PC-9 (cell line): ENCODE measurements around the gene EHBP1. TPM values are rescaled to one million over a fixed set of nuclear protein-coding genes. Genes with fewer than 3 reads are reported as not detected.

Source experiments
- BruUV-seq: library from RNA; stranded (reverse); fragments of 400-500 nt; replicated peaks from 2 replicates; lab custom pipeline; 2021; lab: Mats Ljungman, UMichigan
- CTCF ChIA-PET: fragments of 300-600 bp; sonication (Branson Sonifier 250); formaldehyde crosslinking; loops from one replicate; lab custom pipeline; 2022; ENCODE audit warnings: antibody characterized with exemption; lab: Charles Lee
- POLR2A ChIA-PET: fragments of 300-600 bp; sonication (Branson Sonifier 250); formaldehyde crosslinking; loops from one replicate; lab custom pipeline; 2022; ENCODE audit warnings: antibody characterized with exemption; ENCODE audit not compliant: unreplicated experiment; lab: Charles Lee
- DNase-seq, 2 experiments: peaks; one replicate each; pipeline versions ENCODE4 v3.0.0 to v3.0.0-alpha.2; 2015 to 2022; ENCODE audit warnings: mixed read lengths in 1 of 2
- H2AFZ ChIP-seq: fragments of 200-600 bp; sonication (generic); 2 replicates; pipeline ENCODE4 v1.8.1; 2017; ENCODE audit warnings: antibody characterized with exemption
- H3F3A ChIP-seq: fragments of 200-600 bp; sonication (generic); 2 replicates; pipeline ENCODE4 v1.8.1; 2017; ENCODE audit warnings: antibody characterized with exemption, mild to moderate bottlenecking, low read depth; ENCODE audit not compliant: insufficient read depth
- H3K27ac ChIP-seq: fragments of 200-600 bp; sonication (generic); 2 replicates; pipeline ENCODE4 v1.6.1; 2016; ENCODE audit warnings: mixed run types
- H3K27me3 ChIP-seq: fragments of 200-600 bp; sonication (generic); 2 replicates; pipeline ENCODE4 v1.6.1; 2016; ENCODE audit warnings: low read depth, mixed run types; ENCODE audit not compliant: insufficient read depth
- H3K36me3 ChIP-seq: fragments of 200-600 bp; sonication (generic); 2 replicates; pipeline ENCODE4 v1.6.1; 2016; ENCODE audit warnings: low read depth, mixed run types
- H3K4me1 ChIP-seq: fragments of 200-600 bp; sonication (generic); replicated peaks from 2 replicates; pipeline ENCODE4 v1.6.1; 2016; ENCODE audit warnings: mixed run types; ENCODE audit not compliant: insufficient read depth
- H3K4me2 ChIP-seq: fragments of 200-600 bp; sonication (generic); 2 replicates; pipeline ENCODE4 v1.6.1; 2017; ENCODE audit warnings: mixed run types
- H3K4me3 ChIP-seq: fragments of 200-600 bp; sonication (generic); 2 replicates; pipeline ENCODE4 v1.6.1; 2016; ENCODE audit warnings: mixed run types
- H3K79me2 ChIP-seq: fragments of 200-600 bp; sonication (generic); 2 replicates; pipeline ENCODE4 v1.6.1; 2017; ENCODE audit warnings: low read depth, mixed run types
- H3K9me2 ChIP-seq: fragments of 200-600 bp; sonication (generic); 2 replicates; pipeline ENCODE4 v1.8.1; 2017; ENCODE audit warnings: mild to moderate bottlenecking; ENCODE audit not compliant: insufficient read depth
- H3K9me3 ChIP-seq: fragments of 200-600 bp; sonication (generic); 2 replicates; pipeline ENCODE4 v1.8.1; 2016; ENCODE audit warnings: low read depth; ENCODE audit not compliant: insufficient read depth
- H4K20me1 ChIP-seq: fragments of 200-600 bp; sonication (generic); 2 replicates; pipeline ENCODE4 v1.8.1; 2017; ENCODE audit not compliant: insufficient read depth
- CTCF ChIP-seq: fragments of 200-600 bp; sonication (generic); conservative IDR thresholded peaks from 2 replicates; pipeline ENCODE4 v1.6.1; 2017; ENCODE audit warnings: mixed run types, antibody characterized with exemption, mild to moderate bottlenecking, moderate library complexity
- EZH2 ChIP-seq: fragments of 200-600 bp; sonication (generic); IDR thresholded peaks from 2 replicates; pipeline ENCODE4 v1.8.0; 2017; ENCODE audit warnings: antibody characterized with exemption, low read depth
- intact Hi-C: fragments of 100-400 bp; cut with micrococcal nuclease; formaldehyde crosslinking; loops from one replicate; pipeline ENCODE4 v1.10.0; 2022; ENCODE audit not compliant: unreplicated experiment
- total RNA-seq: library from RNA; stranded (reverse); gene quantifications from 2 replicates; pipeline ENCODE4 v1.2.3, GENCODE V29; 2021

EHBP1 gene
- total RNA-seq, 1 experiment from 2014 or later: 100 TPM

GRCh38 chr2:63035660-63036059 is 330.1 kb downstream of the EHBP1 start:
- Histone ChIP-seq H3K27ac (no peak overlapping the region), H3K27me3 (no peaks in the 10 kb centered on the region), H3K9me3 (no peaks in the 10 kb centered on the region), H3F3A (no peaks in the 10 kb centered on the region), H2AFZ (no peak overlapping the region), H3K79me2 (no peaks in the 10 kb centered on the region), H3K4me2 (no peak overlapping the region), H3K9me2 (no peaks in the 10 kb centered on the region), H3K36me3 (no peaks in the 10 kb centered on the region), H3K4me3 (no peak overlapping the region), H3K4me1 (no peaks in the 10 kb centered on the region), H4K20me1 (no peaks in the 10 kb centered on the region)
- ChIA-PET CTCF (no interaction called here), POLR2A (interaction anchor here (0.6 kb wide), 1 partner anchor 697 kb away, joined by 3 read pairs; no protein-coding TSS in a partner anchor)
- no TSS peak for BruUV-seq
- DNase-seq: no peak
- intact Hi-C loops: no loop called here
- TF ChIP-seq CTCF (no peak), EZH2 (no peak)

- no peak overlapping the region for H3K4me2 ChIP-seq
- H2AFZ ChIP-seq: no peak overlapping the region
- no peaks in the 10 kb centered on the region for H3K79me2 ChIP-seq
- H3K4me1 ChIP-seq: no peaks in the 10 kb centered on the region
- CTCF ChIA-PET: no interaction called here
- H4K20me1 ChIP-seq: no peaks in the 10 kb centered on the region
- H3K36me3 ChIP-seq: no peaks in the 10 kb centered on the region
- H3F3A ChIP-seq: peaks cover 3% of the 10 kb centered on the region; the same call in 1 of the 2 replicates
- H3K9me3 ChIP-seq: no peaks in the 10 kb centered on the region
- intact Hi-C loops: no loop called here
- no peaks in the 10 kb centered on the region for H3K27me3 ChIP-seq
- H3K27ac ChIP-seq: no peak overlapping the region
- DNase-seq: no peak
- H3K9me2 ChIP-seq: no peaks in the 10 kb centered on the region
- no TSS peak for BruUV-seq
- POLR2A ChIA-PET: no interaction called here
- H3K4me3 ChIP-seq: no peak overlapping the region
- TF ChIP-seq EZH2 (no peak), CTCF (no peak)
These were observed 332.5 kb downstream of the EHBP1 start for GRCh38 chr2:63038034-63038433.

- Histone ChIP-seq H3K4me1 (no peaks in the 10 kb centered on the region), H3K4me2 (no peak overlapping the region), H3K36me3 (no peaks in the 10 kb centered on the region), H3K9me3 (no peaks in the 10 kb centered on the region), H3K79me2 (no peaks in the 10 kb centered on the region), H2AFZ (no peak overlapping the region), H3K27ac (no peak overlapping the region), H4K20me1 (no peaks in the 10 kb centered on the region), H3K9me2 (no peaks in the 10 kb centered on the region), H3K4me3 (no peak overlapping the region), H3F3A (peaks cover 8% of the 10 kb centered on the region), H3K27me3 (no peaks in the 10 kb centered on the region)
- POLR2A ChIA-PET: interaction anchor here (0.6 kb wide), 1 partner anchor 1040 kb away, joined by 3 read pairs; no protein-coding TSS in a partner anchor
- intact Hi-C loops: no loop called here
- CTCF ChIA-PET: no interaction called here
- no peak for DNase-seq
- TF ChIP-seq EZH2 (no peak), CTCF (no peak)
- no TSS peak for BruUV-seq
These were observed 335.1 kb downstream of the EHBP1 start for GRCh38 chr2:63040586-63040985.
